NCI-H2107 (cell line): ENCODE measurements around the gene HLA-G.

Experiments
- DNase-seq: peaks from one replicate; lab custom pipeline; 2025; lab: John Stamatoyannopoulos, UW

Gene HLA-G

DNA sequence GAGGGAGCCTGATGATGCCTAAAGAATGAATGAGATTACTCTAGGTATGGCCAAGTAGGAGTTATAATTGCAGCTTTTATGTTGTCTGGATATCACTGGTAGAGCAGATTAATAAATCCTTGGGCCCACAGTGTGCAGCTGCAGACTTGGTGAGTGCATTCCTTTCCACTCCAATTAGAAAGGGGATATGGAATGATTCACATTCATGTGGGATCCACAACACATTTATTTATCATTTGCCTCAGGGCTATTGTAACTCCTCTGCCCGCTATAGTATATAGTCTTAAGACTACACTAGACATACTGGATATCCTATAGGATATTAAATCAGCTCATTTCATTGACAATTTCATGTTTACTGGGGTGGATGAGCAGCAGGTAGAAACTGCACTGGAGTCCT, 11.6 kb upstream of the HLA-G start:
- no peak for DNase-seq

DNA sequence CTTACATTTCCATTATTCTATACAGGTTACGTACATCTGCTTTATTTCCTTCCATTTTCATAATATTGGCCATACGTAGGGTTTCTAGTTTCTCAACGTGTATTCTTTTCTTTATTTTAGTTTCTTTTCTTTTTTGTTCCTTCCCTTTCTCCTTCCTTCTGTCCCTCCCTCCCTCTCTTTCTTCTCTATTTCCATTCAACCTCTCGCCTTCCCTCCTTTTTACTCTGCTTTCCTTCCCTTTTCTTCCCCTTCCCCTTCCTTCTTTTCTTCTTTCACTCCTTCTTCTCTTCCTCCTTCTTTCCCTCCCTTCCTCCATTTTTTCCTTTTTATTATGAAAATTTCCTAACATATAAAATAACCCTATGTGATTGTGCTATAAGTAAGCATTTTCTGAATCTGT, 8.7 kb upstream of the HLA-G start:
- no peak for DNase-seq

DNA sequence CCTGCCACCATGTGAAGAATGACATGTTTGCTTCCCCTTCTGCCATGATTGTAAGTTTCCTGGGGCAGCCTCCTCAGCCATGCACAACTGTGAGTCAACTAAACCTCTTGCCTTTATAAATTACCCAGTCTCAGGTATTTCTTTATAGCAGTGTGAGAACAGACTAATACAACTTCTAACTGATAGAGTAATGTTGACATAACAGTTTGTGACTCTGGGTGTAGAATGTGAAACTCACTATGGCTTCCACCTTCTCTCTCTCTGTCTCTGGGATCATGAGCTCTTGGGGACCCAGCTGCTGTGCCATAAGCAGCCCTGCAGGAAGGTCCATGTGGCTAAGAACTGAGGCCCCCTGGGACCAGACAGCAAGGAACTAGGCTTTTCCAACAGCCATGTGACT, 3.5 kb upstream of the HLA-G start:
- DNase-seq = no peak

DNA sequence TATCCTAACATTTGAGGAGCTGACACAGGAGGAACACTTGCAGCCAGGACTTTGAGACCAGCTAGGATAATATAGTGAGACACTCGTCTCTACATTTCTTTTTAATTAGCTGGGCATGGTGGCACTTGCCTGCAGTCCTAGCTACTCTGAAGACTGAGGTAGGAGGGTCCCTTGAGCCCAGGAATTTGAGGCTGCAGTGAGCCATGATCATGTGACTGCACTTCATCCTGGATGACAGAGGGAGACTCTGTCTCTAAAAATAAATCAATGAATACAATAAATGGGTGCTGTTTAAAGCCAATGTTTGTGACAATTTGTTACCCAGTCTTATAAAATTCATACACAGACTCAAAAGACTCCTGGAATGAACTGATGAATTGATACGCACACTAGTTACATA, 1.8 kb upstream of the HLA-G start:
- no peak for DNase-seq

DNA sequence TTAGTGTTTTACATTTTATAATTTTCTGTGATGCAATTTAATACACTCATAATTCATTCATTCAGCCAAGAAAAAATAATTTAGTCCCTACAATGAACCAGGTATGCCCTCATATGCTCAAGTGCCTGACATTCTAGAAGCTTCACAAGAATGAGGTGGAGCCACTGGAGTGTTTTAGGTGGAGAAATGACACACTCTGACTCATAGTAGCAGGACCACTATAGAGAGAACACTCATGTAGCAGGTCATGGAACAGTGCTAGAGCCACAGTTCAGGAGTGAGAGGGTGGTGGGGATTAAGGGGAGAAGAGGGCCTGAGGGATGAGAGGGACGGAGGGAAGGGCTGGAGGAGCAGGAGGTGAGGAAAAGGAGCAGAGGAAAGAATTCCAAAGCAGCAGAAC, 1.4 kb upstream of the HLA-G start:
- DNase-seq = no peak

DNA sequence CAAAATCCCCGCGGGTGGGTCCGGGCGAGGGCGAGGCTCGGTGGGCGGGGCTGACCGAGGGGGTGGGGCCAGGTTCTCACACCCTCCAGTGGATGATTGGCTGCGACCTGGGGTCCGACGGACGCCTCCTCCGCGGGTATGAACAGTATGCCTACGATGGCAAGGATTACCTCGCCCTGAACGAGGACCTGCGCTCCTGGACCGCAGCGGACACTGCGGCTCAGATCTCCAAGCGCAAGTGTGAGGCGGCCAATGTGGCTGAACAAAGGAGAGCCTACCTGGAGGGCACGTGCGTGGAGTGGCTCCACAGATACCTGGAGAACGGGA, 809 bp downstream of the HLA-G start:
- DNase-seq = no peak

DNA sequence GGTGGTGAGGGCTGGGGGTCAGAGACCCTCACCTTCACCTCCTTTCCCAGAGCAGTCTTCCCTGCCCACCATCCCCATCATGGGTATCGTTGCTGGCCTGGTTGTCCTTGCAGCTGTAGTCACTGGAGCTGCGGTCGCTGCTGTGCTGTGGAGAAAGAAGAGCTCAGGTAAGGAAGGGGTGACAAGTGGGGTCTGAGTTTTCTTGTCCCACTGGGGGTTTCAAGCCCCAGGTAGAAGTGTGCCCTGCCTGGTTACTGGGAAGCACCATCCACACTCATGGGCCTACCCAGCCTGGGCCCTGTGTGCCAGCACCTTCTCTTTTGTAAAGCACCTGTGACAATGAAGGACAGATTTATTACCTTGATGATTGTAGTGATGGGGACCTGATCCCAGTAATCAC, 2.1 kb downstream of the HLA-G start:
- no peak for DNase-seq

DNA sequence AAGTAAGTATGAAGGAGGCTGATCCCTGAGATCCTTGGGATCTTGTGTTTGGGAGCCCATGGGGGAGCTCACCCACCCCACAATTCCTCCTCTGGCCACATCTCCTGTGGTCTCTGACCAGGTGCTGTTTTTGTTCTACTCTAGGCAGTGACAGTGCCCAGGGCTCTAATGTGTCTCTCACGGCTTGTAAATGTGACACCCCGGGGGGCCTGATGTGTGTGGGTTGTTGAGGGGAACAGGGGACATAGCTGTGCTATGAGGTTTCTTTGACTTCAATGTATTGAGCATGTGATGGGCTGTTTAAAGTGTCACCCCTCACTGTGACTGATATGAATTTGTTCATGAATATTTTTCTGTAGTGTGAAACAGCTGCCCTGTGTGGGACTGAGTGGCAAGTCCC, 2.8 kb downstream of the HLA-G start:
- DNase-seq = no peak

DNA sequence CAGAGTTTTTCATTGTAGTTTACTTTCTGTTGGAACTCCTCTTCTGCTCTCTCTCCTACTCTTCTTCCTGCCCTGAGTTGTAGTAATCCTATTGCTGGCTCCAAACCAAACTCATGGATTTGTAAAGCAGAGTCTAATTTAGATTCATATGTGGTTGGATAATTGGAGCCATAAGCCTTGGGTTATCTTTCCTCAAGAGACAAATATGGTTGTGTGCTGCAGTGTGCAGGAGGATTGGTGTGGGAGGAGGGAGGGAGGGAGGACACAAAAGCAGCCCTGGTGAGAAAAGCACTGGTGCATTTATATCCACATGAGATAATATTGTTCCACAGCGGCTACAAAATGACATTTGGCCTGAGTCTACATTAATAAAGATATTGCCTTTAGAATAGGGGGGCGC, 4.2 kb downstream of the HLA-G start:
- no peak for DNase-seq

DNA sequence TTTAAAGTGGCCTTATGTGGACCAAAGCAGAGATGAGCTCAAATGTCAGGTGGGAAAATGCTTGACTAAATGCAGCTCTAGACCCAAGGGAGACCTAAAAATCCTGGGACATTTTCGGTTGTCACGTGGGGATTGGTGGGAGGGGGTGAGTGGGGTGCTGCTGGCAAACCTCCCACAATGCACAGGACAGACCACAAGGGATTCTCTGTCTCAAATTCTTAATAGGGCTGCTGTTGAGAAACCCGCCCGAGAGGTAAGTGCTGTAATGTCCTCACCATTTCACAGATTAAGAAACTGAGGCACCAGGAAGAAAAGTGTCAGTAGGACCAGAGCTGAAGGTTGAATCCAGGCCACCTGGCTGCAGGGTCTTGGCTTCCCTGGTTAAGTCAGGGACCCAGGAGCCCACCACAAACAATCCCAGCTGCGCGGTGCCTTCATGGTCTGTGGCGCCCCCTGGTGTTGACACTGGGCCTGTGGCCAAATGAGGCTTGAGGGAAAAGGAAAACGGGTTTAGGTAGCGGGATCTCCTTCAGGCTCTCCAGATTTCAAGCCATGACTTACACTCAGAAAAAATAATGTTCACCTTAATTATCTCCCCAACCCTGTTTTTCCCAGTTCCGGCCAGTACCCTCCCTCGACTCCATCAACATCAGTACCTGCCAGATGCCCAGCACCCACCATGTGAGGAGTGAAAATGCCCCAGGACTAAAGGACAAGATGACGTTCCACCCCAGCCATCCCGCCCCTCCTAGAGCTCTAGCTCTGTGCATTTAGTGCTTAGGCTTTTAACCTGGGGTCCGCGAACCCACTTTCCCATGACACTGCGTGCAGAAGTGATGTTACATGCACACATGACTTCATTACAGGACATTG, 7.2 kb downstream of the HLA-G start:
- DNase-seq = no peak

DNA sequence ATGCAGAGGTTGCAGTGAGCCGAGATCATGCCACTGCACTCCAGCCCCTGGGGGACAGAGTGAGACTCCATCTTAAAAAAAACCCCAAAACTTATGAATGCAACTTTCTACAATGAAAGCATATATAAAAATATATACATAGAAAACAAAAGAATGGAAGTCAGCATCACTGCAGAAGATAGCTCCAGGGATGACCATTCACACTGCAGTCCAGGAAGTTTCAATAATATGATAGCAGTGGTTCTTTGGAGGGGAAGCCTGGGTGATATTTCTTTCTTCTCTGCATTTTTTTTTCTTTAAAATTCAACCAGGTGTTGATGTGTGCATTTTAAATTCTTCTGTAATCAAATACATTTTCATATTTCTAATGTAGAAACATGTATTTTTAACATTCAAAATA, 12.3 kb downstream of the HLA-G start:
- no peak for DNase-seq

DNA sequence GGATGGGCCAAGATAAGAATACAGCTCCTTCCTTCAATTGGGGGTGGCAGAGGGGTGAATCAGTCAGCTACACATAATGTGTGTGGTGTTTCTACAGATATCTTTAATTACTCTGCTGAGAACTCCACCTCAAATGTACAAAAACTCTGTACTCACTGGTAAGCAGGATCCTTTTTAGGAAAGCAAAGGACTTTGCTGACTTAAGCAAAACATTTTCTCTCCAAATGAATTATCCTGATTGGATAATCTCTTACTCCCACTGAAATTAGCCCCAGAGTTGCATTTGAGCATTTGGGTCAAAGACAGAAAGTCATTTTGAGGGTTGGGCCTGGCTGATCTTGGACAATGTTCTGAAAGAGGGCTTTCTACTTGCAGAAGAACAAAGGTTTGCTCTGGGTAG, 13.4 kb downstream of the HLA-G start:
- DNase-seq = no peak

DNA sequence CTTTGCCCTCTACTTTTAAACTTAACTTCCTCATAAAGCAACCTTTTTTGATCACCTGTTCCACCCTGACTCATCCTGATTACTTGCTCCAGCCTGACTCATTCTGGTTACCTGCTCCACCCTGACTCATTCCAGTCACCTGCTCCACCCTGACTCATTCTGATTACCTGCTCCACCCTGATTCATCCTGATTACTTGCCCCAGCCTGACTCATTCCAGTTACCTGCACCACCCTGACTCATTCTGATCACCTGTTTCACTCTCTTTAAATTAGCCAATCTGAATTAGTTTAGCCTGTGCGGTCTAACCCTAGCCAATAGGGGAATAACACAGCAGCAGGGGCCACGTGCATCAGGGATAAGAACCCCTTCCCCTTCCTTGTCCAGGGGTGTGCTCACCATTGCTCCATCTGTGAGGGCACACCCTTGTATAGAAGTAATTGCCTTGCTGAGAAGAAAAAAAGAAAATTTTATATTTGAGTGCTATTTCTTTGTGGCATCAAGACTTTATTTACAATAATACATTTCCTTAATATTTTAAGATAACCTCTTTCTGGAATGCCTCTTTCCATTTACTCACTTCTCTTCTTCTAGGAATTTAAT, 17.9 kb downstream of the HLA-G start:
- DNase-seq = no peak

DNA sequence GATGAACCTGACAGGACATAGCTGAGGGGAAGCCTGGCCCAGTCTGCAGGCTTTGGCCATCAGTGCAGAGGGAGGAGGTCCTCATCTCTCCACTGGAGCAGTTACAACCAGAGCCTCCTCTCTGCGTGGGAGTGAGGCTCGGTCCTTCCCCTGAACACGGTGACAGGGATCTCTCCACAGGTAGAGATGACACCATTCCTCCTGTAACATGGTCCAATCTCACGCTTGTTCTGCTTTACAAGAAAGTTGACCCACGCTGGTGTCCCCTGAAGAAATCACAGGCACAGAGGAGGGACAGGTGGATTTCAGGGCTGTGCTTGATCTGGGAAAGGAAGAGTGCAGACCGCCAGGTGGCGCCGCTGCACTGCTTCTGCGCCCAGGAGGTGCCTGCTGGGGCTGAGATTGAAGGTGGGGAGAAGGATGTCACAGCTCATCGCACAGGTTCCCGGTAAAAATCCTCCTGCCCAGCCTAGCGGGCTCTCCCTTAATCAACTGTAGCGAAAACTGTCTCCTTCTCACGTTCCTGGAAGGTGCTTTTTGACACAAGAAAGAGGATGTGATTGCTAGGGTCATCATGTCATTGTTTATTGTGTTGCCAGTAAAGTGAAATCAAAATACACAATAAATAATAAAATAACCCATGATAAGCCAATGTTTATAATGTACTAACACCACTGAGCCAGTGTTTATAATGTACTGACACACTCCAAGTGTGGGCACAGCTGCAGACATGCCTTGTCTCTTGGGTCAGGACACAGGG, 20.4 kb downstream of the HLA-G start:
- DNase-seq = peak; percentile 8

DNA sequence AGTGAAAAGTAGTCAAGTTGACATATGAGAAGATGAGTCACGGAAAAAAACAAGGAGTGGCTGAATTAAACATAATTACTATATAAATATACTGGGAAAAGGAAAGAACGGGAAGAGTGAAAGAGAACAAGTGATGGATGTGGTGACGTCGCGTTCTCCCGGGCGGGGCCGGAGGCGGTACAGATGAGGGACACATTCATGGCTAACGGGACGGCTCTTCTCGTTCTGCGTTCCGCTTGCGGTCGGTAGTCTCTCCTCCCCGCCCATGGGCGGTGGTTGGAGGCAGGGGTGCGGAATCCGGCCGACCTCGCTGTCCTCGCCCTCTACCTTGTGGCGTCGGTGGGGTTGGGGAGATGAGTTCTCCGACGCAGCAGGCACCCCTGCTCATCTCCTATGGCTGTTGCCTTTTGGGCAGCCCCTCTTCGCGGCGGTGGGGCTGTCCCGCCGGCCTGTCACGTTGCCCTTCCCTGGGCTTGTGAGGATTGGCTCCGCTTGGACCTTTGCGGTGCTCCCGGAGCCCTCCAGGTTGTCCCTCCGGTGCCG, 22.5 kb downstream of the HLA-G start:
- no peak for DNase-seq

DNA sequence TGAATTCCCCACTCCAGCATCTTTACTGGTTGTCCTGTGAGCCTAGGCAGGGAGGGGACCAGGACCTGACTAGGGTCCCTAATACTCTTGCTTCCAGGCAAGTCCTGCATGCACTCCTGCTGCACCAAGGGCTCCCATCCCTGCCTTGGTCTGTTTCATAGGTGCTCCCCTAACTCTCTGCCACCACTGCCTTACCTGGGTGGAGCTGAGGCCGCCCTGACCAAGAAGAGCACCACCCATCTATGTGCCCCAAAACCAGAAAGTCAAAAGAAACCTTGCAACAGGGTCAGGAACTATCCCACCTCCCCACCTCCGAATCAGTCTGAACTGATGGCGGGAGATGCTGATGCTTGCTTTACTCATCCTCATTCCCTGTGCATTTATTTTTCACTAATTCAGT, 23.6 kb downstream of the HLA-G start:
- DNase-seq = no peak

DNA sequence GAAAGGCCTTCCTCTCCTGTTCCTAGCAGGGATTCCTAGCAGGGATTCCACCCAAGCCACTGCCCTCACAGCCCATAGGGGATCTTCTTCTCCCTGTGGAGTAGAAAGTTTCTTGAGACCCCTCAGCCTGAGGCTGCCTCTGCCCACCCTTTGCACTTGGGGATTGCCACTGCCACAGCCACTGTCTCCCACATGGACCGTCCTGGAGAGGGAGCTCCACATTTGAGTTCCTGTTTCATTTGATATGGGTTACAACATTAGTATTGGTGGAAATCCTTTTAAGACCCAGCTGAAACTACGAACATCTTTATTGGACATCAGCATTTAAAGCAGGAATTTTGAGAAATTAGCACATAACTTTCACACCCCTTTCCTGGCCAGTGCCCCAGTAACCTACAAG, 25.6 kb downstream of the HLA-G start:
- no peak for DNase-seq

DNA sequence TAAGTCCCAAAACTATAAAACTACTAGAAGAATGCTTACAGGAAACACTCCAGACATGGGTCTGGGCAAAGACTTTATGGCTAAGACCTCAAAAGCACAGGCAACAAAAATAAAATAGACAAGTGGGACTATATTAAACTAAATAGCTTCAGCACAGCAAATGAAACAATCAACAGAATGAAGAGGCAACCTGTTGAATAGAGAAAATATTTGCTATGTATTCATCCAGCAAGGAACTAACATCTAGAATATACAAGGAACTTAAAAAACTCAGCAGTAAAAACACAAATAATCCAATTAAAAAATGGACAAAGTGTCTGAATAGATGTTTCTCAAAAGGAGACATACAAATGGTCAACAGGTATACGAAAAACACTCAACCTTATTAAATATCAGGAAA, 30.4 kb downstream of the HLA-G start:
- no peak for DNase-seq

DNA sequence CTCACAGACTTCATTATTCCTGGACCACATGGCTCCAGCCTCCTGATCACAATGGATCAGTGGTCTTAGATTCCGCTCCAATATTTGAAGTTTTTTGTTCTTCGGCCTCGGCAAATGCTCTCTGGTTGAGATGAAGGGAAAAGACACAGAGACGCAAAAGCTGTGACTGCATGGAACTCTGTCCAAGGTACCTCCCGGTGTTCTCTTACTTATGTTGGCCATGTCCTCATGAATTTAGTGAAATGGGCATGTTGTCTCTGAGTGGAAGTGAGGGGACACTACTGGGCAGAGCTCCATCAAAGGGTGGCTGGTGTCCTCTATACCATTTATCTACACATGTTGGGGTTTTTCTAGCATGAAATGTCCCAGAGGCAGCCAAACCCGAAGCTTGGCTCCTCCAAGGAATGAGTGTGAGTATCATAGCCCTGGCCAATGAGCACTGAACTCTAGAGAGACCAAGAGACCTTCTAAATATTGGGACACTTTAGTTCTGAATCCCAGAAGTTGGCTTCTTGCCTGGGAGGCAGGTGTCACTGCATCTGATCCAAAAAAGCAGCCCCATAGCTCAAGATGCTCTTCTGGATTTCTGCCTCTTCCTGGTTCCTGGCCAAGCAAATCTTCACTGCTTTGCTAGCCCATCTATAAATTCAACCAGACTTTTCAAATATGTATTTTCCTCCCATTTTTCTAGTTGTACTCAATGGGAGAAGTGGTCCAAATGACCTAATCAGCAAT, 34.1 kb downstream of the HLA-G start:
- no peak for DNase-seq

DNA sequence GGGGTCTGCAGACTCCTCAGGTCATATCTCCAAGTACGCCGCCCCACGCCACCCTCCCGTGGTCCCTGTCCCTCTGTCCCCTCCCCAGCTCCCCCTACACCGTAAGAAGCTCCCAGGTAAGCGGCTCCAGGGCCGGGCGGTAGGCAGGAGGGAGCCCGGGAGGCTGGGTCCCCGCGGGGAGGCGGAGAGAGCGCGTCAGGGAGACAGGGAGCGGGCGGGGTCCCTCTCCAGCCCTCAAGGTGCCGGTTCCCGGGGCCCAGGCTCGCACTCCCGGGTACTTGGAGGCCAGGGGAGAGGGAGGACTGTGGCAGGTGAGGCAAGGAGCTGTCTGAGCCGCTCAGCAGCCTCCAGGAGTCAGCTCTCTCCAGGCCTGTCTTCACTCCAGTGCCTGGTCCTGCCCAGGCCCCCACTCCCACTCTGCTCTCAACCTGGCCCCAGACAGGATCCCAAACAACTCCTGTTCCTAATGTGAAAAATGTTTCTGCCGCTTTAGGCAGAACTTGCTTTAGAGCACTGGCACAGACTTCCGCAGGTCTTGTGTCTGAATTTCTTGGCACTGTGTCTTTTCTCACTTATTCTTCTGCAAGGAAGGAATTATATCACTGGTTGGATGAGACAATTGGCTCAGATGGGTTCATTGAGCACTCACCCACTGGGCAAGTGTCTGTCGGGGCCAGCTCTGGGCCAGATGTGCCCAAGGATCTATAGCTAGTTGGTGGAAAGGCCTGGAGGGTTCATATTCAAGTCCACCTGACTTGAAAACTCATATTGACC, 36.6 kb downstream of the HLA-G start:
- DNase-seq = no peak

DNA sequence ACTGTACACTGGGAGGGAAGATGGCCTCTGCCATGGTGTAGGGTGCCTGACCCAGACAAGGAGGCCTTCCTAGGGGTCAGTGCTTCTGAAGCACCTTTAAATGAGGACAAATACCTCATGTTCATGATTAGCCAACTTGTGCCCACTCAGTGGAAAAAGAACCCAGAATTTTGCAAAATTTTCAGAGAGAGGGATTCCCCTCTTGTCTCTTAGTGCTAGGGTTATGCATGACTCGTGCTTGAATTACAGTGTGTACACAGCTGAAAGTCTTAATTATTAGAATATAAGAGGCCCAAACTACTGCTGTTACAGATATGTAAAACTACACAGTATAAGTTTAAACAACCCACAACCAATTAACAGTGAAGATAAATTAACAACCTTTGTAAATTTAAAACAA, 38.0 kb downstream of the HLA-G start:
- no peak for DNase-seq

DNA sequence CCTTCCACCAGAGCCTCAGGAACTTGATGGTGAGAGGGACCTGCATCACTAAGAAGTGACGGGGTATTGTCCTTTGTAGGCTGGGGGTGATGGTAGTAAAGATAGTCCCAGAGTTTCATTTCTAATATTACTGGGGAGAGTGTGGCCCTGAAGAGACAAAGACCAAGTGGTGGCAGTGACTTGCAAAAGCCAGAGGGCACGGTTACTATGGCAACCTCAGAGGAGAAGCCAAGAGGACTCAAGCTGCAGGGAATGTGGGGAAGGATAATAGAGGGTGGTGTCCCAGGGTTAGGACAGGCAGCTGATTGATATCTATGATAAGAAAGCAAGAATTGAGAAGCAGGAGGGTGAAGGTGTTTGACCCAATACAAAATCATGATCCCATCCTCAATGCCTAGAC, 42.5 kb downstream of the HLA-G start:
- no peak for DNase-seq
